NCI-H146 (cell line): Measurements from ENCODE around the gene HP.
"Not testable (repeated sequence)": the region's sequence is repeated elsewhere in the genome, so short reads cannot be mapped to it uniquely, and the experiment has no call there.

Source experiments
- DNase-seq: peaks from one replicate; lab custom pipeline; 2025; lab: John Stamatoyannopoulos, UW

HP gene

GRCh38 chr16:72043539-72043938 lies 10.8 kb upstream of the HP start:
- DNase-seq, result no peak

- no peak for DNase-seq
These were observed 10.0 kb upstream of the HP start for GRCh38 chr16:72044296-72044695.

- no peak for DNase-seq
These were observed 9.4 kb upstream of the HP start for GRCh38 chr16:72044825-72045359.

GRCh38 chr16:72049110-72049509 lies 5.2 kb upstream of the HP start:
- DNase-seq, result no peak

- no peak for DNase-seq
These were observed 3.4 kb upstream of the HP start for GRCh38 chr16:72050769-72051464.

GRCh38 chr16:72051818-72052217 lies 2.5 kb upstream of the HP start:
- no peak for DNase-seq

- DNase-seq, result no peak
These were observed 1.6 kb downstream of the HP start for GRCh38 chr16:72055911-72056310.

GRCh38 chr16:72057313-72057712 lies 3.0 kb downstream of the HP start:
- not testable (repeated sequence) for DNase-seq

GRCh38 chr16:72059060-72059459 lies 4.8 kb downstream of the HP start:
- DNase-seq, result not testable (repeated sequence)

GRCh38 chr16:72060405-72060804 lies 6.1 kb downstream of the HP start:
- DNase-seq, result no peak

- no peak for DNase-seq
These were observed 7.3 kb downstream of the HP start for GRCh38 chr16:72061564-72061963.

- DNase-seq, result no peak
These were observed 10.1 kb downstream of the HP start for GRCh38 chr16:72064361-72064894.

- DNase-seq, result peak; percentile 41
These were observed 12.4 kb downstream of the HP start for GRCh38 chr16:72066747-72067146.

- DNase-seq, result no peak
These were observed 14.6 kb downstream of the HP start for GRCh38 chr16:72068930-72069329.

- no peak for DNase-seq
These were observed 18.4 kb downstream of the HP start for GRCh38 chr16:72072514-72073342.

- no peak for DNase-seq
These were observed 19.4 kb downstream of the HP start for GRCh38 chr16:72073560-72074230.

GRCh38 chr16:72075067-72075466 lies 20.8 kb downstream of the HP start:
- not testable (repeated sequence) for DNase-seq

- not testable (repeated sequence) for DNase-seq
These were observed 22.8 kb downstream of the HP start for GRCh38 chr16:72076991-72077706.

GRCh38 chr16:72083778-72084404 lies 29.6 kb downstream of the HP start:
- no peak for DNase-seq

- no peak for DNase-seq
These were observed 30.1 kb downstream of the HP start for GRCh38 chr16:72084445-72084844.

- no peak for DNase-seq
These were observed 30.7 kb downstream of the HP start for GRCh38 chr16:72085002-72085401.
